Psoas muscle (tissue), 8 donors: Measurements from ENCODE around the gene ADORA1. TPM values are rescaled to one million over a fixed set of nuclear protein-coding genes. Genes with fewer than 3 reads are reported as not detected.
A peak's percentile ranks its signal among the peaks of the same experiment; 100 is the strongest.

Experiments
- ATAC-seq, 4 donors: fragments of 200-7000 bp; cut with Tn5 transposase; one replicate each; pipeline ENCODE4 v1.9.1; 2020; ENCODE audit warnings: moderate library complexity in 3 of 4, mild to moderate bottlenecking in 2 of 4
- DNase-seq, 2 donors: peaks; one replicate each; pipeline ENCODE4 v3.0.0-alpha.2; 2020
- H3K27ac ChIP-seq: fragments of 200-600 bp; one replicate; pipeline ENCODE4 v1.8.0; 2022
- H3K27me3 ChIP-seq, 3 donors: fragments of 200-600 bp in 1 of 3; one replicate each; pipeline versions ENCODE4 v1.6.1 to v1.8.0; 2013 to 2022; ENCODE audit warnings: low read length in 2 of 3, mild to moderate bottlenecking in 2 of 3, moderate library complexity in 1 of 3; ENCODE audit not compliant: insufficient read depth in 3 of 3
- H3K36me3 ChIP-seq, 2 donors: fragments of 200-600 bp in 1 of 2; one replicate each; pipeline versions ENCODE4 v1.6.1 to v1.8.0; 2013 to 2022; ENCODE audit warnings: low read depth in 1 of 2, mild to moderate bottlenecking in 1 of 2, moderate library complexity in 1 of 2; ENCODE audit not compliant: insufficient read depth in 1 of 2
- H3K4me1 ChIP-seq: fragments of 200-600 bp; one replicate; pipeline ENCODE4 v1.8.0; 2022
- H3K4me3 ChIP-seq: fragments of 200-600 bp; one replicate; pipeline ENCODE4 v1.8.0; 2022; ENCODE audit warnings: mild to moderate bottlenecking
- H3K9me3 ChIP-seq: fragments of 200-600 bp; one replicate; pipeline ENCODE4 v1.8.0; 2022
- WGBS, 3 donors: extraction: QIAGEN DNeasy Blood & Tissue Kit; methylation state at CpG; one replicate each; pipeline versions ENCODE4 v1.1.6 to v1.1.7; 2013; 5-methylcytosine and 5-hydroxymethylcytosine counted together
- intact Hi-C, 2 donors: fragments of 100-400 bp; cut with DNase I; formaldehyde crosslinking; loops; one replicate each; pipeline versions ENCODE4 v1.11.0 to v1.14.2; 2022
- polyA plus RNA-seq, 3 donors: library from polyadenylated mRNA; stranded (reverse); fragments of 200-250 nt; gene quantifications; one replicate each; pipeline ENCODE4 v1.2.3, GENCODE V29; 2013
- total RNA-seq, 4 donors: library from RNA; stranded (reverse); fragmentation: NEBNext Ultra II Directional in 2 of 4; extraction: Animal tissue kit (Norgen Biotek cat#: 25700) in 2 of 4; gene quantifications; one replicate each; pipeline versions ENCODE4 v1.2.1 to v1.2.4, GENCODE V29; 2021 to 2023
- TF ChIP-seq, protein P1 (sequence below): fragments of 200-600 bp; IDR thresholded peaks from one replicate; pipeline ENCODE4 v1.8.0; 2022; ENCODE audit warnings: antibody characterized with exemption
- donor health status: healthy with polysubstance abuse.
- donor health status: DM: no; HTN: no; CAD: no; lungs with moderate emphysema.
- donor health status: Bipolar disorder and iron deficiency.
- donor health status: healthy.
- donor health status: DM: yes; HTN: yes; CAD: no.
- donor health status: DM: no; HTN: no; CAD: no.
- donor health status: DM: no; HTN: no; CAD: no.
- donor health status: DM: yes; HTN: yes; CAD: no.

The ADORA1 gene
- total and polyA plus RNA-seq, 7 donors, result 1.1 to 10.4 (median 1.8) TPM

- H3K9me3 ChIP-seq, result no peaks in the 10 kb centered on the region
- no peaks in the 10 kb centered on the region for H3K36me3 ChIP-seq
- intact Hi-C loops, result loop anchor here in 1 of 2 donors (5.0 kb wide), 1 partner anchor 89 kb away; no protein-coding TSS in a partner anchor
- TF ChIP-seq, protein P1, sequence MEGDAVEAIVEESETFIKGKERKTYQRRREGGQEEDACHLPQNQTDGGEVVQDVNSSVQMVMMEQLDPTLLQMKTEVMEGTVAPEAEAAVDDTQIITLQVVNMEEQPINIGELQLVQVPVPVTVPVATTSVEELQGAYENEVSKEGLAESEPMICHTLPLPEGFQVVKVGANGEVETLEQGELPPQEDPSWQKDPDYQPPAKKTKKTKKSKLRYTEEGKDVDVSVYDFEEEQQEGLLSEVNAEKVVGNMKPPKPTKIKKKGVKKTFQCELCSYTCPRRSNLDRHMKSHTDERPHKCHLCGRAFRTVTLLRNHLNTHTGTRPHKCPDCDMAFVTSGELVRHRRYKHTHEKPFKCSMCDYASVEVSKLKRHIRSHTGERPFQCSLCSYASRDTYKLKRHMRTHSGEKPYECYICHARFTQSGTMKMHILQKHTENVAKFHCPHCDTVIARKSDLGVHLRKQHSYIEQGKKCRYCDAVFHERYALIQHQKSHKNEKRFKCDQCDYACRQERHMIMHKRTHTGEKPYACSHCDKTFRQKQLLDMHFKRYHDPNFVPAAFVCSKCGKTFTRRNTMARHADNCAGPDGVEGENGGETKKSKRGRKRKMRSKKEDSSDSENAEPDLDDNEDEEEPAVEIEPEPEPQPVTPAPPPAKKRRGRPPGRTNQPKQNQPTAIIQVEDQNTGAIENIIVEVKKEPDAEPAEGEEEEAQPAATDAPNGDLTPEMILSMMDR, result no peak
- 68 to 78% (median 73%) methylated on average over 5 of the region's 5 CpGs for WGBS, 3 donors
- ATAC-seq, result no peak
- H3K27me3 ChIP-seq, result no peaks in the 10 kb centered on the region
- H3K4me1 ChIP-seq, result peaks cover 54% of the 10 kb centered on the region
- H3K27ac ChIP-seq, result peak overlapping the region; percentile 89
- DNase-seq, result no peak
- H3K4me3 ChIP-seq, result no peak overlapping the region
These were observed 50.6 kb downstream of the ADORA1 start for GRCh38 chr1:203178083-203178482.

DNA sequence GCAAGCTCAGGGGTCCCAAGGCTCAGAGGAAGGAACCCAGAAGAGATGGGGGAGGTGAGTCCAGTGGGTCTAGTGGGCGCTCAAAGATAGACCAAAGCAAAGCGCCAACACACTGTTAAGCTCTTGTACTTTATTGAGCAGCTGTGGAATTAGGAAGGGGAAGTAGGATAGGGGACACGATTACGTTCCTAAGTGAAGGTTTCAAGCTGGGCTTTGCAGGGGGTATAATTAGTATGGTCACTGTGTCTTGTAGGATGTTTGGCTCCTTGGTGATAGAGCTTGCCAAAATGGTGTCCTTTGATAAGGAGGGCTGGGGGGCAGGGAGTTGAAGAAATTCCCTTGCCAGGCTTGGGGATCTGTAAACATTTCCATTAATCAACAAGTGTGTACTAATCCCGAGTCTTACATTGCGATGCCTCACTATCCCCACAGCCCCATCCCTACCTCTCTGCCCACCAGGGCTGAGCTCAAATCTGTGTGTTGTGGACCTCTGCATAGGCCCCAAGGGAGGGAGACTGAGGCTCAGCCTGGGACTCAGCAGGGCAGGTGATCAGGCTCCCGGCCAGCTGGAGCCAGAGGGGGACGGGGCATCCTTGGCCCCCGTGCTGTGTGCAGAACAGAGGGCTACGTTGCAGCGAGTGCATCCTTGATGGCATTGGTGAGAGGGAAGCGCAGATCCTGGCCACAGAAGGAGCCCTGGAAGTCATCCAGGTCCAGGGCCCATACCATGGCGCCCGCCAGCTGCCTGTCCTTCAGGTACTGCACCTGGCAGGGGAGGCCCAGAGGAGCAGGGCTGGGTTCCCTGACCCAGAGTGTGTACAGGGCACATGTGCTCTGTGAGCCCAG lies 51.5 kb downstream of the ADORA1 start:
- H3K4me1 ChIP-seq, result peaks cover 44% of the 10 kb centered on the region
- H3K4me3 ChIP-seq, result no peak overlapping the region
- H3K27me3 ChIP-seq, result no peaks in the 10 kb centered on the region
- no peaks in the 10 kb centered on the region for H3K9me3 ChIP-seq
- DNase-seq (no peak), ATAC-seq (no peak)
- TF ChIP-seq, protein P1, result no peak
- H3K27ac ChIP-seq, result peak overlapping the region; percentile 89
- no peaks in the 10 kb centered on the region for H3K36me3 ChIP-seq
- intact Hi-C loops, result loop anchor here in 1 of 2 donors (5.0 kb wide), 1 partner anchor 88 kb away; no protein-coding TSS in a partner anchor
- 93 to 95% (median 94%) methylated on average over 14 of the region's 14 CpGs for WGBS, 3 donors

DNA sequence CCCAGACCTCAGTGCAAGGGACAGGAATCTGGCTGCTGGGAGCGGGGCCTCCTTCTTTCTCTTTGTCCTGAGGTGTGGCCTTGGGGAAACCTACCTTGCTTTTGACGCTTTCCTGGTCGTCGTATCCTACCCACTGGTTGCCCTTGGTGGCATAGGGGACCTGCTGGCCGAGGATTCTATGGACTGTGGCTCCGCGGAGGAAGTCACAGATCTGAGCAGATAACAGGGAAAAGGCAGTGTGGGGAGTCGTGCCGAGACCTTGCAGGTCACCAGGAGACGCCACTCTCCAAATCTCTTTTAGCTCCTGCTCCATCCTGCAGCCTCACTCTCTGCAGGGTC lies 52.1 kb downstream of the ADORA1 start:
- H3K36me3 ChIP-seq, result no peaks in the 10 kb centered on the region
- TF ChIP-seq, protein P1, result no peak
- DNase-seq (no peak), ATAC-seq (no peak)
- intact Hi-C loops, result loop anchor here in 1 of 2 donors (5.0 kb wide), 1 partner anchor 88 kb away; no protein-coding TSS in a partner anchor
- peaks cover 38% of the 10 kb centered on the region for H3K4me1 ChIP-seq
- no peak overlapping the region for H3K27ac ChIP-seq
- H3K27me3 ChIP-seq, result no peaks in the 10 kb centered on the region
- no peak overlapping the region for H3K4me3 ChIP-seq
- H3K9me3 ChIP-seq, result no peaks in the 10 kb centered on the region
- WGBS, 3 donors, result 93 to 96% (median 94%) methylated on average over 10 of the region's 10 CpGs

DNA sequence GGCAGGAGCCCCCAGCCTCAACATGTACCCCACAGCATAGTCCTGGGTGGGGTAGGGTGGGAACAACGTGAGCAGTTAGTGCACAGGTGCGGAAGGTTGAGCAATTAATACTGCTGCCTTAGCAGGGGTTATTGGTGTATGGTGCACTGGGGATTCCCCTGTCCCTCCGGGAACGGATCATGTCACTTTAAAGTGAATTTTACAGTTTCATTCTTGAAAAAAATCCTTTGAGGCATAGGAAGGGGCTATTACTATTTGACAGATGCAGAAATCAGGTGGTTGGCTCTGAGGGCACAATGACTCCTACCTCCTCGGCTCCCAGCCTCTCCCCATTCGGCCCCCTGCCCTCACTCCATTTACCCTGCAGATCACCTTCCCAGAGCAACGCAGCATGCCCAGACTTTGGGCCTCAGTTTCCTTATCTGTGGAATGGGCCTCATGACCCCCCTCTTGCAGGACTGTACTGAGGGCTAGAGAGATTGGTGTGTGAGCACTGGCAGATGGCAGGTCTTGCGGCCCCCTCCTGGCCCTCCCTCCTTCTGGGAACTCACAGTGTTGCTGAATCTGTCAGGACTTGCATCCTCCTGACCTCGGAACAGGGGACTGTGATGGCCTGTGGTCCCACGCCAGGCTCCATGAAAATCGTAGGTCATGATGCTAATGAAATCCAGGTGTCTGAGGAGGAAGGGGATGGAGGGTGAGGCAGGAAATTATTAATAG lies 53.2 kb downstream of the ADORA1 start:
- Histone ChIP-seq H3K27ac (no peak overlapping the region), H3K36me3 (no peaks in the 10 kb centered on the region), H3K9me3 (no peaks in the 10 kb centered on the region), H3K27me3 (no peaks in the 10 kb centered on the region), H3K4me3 (no peak overlapping the region), H3K4me1 (peaks cover 32% of the 10 kb centered on the region)
- TF ChIP-seq, protein P1, result no peak
- ATAC-seq (no peak), DNase-seq (no peak)
- intact Hi-C loops, result no loop called here
- 83 to 89% (median 85%) methylated on average over 11 of the region's 11 CpGs for WGBS, 3 donors
